IMR-90 (cell line): ENCODE measurements around the gene NUTM2F.
"Not testable (repeated sequence)": the region's sequence is repeated elsewhere in the genome, so short reads cannot be mapped to it uniquely, and the experiment has no call there.

Source experiments
- ELK1 ChIP-seq: fragments of 150-350 bp; IDR thresholded peaks from 2 replicates; pipeline ENCODE4 v1.6.1; 2016; ENCODE audit warnings: low read depth, mild to moderate bottlenecking, low read length, moderate library complexity, borderline replicate concordance
- TF ChIP-seq, protein P1 (sequence below): conservative IDR thresholded peaks from 2 replicates; pipeline ENCODE4 v1.5.1; 2012; ENCODE audit warnings: mild to moderate bottlenecking, low read depth, low read length, improper control_type of control experiment

DNA sequence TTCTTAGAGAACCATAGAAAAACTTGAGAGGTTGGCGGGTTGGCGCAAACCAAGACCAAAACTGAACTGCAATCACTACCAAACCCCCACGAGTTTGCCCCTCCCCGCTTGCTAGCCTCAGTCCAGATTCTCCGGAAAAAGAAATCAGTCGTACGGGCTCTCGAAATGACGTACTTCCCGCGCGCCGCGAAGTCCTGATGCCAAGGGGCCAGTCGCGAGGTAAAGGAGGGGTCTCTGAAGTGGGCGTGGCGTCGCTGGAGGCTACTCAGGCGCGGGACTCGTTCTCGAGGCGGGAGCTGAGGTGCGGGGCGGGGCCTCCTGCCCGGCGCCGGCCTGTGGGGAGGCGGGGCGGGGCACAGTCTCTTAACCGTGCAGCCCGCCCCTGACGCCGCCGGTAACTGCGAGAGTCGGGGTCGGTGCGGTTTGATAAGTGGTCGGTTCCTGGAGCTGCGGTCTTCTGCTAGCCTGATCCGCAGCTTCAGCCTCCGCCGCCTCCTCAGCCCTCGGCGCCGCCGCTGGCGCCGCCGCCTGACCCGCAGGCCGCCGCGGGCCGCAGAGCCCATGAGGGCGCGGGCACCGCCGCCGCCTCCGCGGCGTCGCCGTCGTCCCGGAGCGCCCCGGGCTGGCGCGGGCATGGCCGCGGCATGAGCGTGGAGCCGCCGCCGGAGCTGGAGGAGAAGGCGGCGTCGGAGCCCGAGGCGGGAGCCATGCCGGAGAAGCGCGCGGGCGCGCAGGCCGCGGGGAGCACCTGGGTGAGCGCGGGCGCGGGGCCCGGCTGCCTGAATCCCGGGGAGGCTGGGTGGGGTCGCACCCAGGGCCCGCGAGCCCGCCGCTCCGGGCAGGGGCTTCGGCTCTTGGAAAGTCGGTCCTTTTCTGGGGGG lies 46.0 kb upstream of the NUTM2F start:
- TF ChIP-seq, protein P1, sequence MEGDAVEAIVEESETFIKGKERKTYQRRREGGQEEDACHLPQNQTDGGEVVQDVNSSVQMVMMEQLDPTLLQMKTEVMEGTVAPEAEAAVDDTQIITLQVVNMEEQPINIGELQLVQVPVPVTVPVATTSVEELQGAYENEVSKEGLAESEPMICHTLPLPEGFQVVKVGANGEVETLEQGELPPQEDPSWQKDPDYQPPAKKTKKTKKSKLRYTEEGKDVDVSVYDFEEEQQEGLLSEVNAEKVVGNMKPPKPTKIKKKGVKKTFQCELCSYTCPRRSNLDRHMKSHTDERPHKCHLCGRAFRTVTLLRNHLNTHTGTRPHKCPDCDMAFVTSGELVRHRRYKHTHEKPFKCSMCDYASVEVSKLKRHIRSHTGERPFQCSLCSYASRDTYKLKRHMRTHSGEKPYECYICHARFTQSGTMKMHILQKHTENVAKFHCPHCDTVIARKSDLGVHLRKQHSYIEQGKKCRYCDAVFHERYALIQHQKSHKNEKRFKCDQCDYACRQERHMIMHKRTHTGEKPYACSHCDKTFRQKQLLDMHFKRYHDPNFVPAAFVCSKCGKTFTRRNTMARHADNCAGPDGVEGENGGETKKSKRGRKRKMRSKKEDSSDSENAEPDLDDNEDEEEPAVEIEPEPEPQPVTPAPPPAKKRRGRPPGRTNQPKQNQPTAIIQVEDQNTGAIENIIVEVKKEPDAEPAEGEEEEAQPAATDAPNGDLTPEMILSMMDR = not testable (repeated sequence)
- TF ChIP-seq ELK1 = not testable (repeated sequence)
